ENCODE measurements around the gene GNAT1. TPM values are rescaled to one million over a fixed set of nuclear protein-coding genes. Genes with fewer than 3 reads are reported as not detected.
"Not testable (repeated sequence)": the region's sequence is repeated elsewhere in the genome, so short reads cannot be mapped to it uniquely, and the experiment has no call there.

The GNAT1 gene
- total RNA-seq, 1 donor from 2014 or later: not detected

GRCh38 chr3:50210510-50211367 lies 19.3 kb downstream of the GNAT1 start:
- no peak for ATAC-seq
- intact Hi-C loops (cut with DNase I): no loop called here

DNA sequence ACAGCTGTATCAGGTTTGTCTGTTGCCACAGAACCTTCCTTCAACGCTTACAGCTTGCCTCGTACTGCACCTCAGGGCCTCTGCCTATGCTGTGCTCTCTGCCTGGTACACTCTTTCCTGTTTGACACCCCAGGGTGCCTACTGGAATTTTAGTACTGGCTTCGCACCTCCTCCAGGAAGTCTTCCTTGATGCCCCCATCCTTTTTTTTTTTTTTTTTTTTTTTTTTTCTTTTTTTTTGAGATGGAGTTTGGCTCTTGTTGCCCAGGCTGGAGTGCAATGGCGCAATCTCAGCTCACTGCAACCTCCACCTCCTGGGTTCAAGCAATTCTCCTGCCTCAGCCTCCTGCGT lies 19.9 kb downstream of the GNAT1 start:
- DNase-seq (ENCODE audit: missing footprints); intact Hi-C loops (cut with DNase I); ATAC-seq: not testable (repeated sequence)

More at GRCh38 chr3:50210510-50211367, 19.3 kb downstream of the GNAT1 start:
- DNase-seq (ENCODE audit: missing footprints): no peak

DNA sequence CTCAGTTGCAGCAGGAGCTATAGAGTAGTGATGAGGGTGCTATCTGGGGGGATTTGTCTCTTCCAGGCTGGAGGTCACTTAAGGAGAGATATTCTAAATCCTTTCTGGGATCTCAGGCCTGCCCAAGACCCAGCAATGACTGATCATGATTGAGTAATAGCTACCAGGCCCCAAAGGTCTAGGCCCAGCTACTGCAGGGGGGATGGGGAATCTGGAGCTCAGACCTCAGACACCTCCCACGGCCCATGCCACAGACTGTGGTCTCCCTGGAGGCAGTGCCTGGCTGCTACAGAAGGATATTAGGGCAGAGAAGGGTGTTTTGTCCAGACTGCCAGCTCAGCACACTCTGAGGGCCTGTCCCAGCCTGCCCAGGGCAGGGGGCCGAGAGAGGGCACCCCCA lies 20.5 kb downstream of the GNAT1 start:
- intact Hi-C loops (cut with DNase I): no loop called here
- ATAC-seq (no peak), DNase-seq (ENCODE audit: missing footprints) (no peak)

DNA sequence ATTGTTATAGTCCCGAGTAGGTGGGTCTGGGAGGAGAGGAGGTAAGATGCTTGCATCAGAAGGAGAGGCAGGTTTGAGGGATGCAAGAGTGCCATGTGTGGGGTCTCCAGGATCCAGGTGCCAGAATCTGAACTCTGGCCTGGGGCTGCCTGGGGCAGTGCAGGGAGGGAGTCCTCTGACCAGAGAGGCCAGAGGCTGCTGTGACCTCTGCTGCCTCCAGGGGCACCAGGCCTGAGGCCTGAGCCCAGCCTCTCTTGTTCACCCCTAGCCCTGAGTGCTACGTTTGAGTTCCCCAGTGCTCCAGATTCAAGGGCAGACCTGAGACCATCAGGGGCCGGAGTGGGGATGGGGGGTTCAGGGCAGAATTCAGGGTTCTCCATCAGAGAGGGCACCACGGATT lies 21.1 kb downstream of the GNAT1 start:
- ATAC-seq: no peak
- DNase-seq (ENCODE audit: missing footprints): no peak
- intact Hi-C loops (cut with DNase I): no loop called here

- intact Hi-C loops (cut with DNase I): no loop called here
- ATAC-seq (no peak), DNase-seq (ENCODE audit: missing footprints) (no peak)
Measured at GRCh38 chr3:50212971-50213370, 21.6 kb downstream of the GNAT1 start.

DNA sequence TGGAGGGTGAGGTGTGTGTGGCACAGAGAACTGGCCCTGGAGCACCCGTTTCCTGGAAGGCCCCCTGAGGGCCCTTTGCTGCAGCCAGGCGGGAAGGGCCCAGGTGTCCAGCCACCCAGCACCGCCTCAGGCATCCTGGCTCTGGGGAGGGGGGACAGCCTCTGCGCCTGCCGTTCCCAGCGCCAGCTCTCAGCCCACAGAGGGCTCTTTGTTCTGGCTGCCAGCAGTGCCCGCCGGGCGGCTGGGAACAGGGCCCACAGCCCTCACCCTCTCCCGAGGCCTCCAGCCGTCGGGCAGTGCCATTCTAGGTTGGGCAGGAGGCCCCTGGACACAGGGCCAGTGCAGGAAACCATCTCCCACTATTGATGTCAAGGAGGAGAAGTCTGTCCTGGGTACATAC lies 22.0 kb downstream of the GNAT1 start:
- ATAC-seq (no peak), DNase-seq (ENCODE audit: missing footprints) (no peak)
- intact Hi-C loops (cut with DNase I): no loop called here

- no peak for DNase-seq (ENCODE audit: missing footprints)
- intact Hi-C loops (cut with DNase I): no loop called here
- ATAC-seq: no peak
Measured at GRCh38 chr3:50214824-50215223, 23.4 kb downstream of the GNAT1 start.

DNA sequence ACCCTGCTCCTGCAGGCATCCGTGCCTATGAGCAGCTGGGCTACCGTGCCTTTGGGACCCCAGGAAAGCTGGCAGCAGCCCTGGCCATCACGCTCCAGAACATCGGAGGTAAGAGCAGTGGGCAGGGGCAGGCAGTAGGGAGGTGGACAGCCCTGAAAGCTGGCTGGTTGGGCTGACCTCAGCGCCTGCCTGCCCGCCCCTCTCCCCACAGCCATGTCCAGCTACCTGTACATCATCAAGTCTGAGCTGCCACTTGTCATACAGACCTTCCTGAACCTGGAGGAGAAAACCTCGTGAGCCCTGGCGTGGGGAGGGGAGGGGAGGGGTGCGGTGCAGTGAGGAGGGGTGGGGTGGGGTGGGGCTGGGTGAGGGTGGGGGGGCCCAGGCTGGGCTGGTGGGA lies 24.1 kb downstream of the GNAT1 start:
- intact Hi-C loops (cut with DNase I): no loop called here
- ATAC-seq (no peak), DNase-seq (ENCODE audit: missing footprints) (no peak)

DNA sequence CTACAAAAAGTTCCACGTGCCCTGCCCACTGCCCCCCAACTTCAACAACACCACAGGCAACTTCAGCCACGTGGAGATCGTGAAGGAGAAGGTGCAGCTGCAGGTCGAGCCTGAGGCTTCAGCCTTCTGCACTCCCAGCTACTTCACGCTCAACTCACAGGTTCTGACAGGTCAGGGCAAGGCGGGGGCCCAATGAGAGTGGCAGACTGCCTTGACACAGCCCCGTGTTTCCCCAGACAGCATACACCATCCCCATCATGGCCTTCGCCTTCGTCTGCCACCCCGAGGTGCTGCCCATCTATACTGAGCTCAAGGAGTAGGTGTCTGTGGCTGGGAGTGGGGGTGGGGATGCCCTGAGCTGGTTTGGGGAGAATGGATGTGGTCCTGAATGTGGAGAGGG lies 26.3 kb downstream of the GNAT1 start:
- DNase-seq (ENCODE audit: missing footprints) (no peak), ATAC-seq (no peak)
- intact Hi-C loops (cut with DNase I): no loop called here

DNA sequence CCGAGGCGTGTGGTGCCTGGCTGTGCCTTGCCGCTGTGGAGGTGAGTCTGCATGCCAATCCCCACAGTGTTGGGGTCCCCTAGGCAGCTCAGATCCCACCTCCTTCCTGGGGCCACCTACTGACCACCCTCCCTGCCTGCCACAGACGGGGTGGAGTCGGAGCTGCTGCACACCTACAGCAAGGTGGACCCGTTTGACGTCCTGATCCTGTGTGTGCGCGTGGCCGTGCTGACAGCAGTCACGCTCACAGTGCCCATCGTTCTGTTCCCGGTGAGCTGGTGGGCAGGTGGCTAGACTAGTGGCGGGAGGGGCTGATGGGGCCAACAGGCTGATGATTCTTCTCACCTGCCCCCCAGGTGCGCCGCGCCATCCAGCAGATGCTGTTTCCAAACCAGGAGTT lies 27.0 kb downstream of the GNAT1 start:
- no peak for DNase-seq (ENCODE audit: missing footprints)
- ATAC-seq: no peak
- intact Hi-C loops (cut with DNase I): no loop called here

GRCh38 chr3:50219285-50219684 lies 27.9 kb downstream of the GNAT1 start:
- ATAC-seq (no peak), DNase-seq (ENCODE audit: missing footprints) (no peak)
- intact Hi-C loops (cut with DNase I): no loop called here

DNA sequence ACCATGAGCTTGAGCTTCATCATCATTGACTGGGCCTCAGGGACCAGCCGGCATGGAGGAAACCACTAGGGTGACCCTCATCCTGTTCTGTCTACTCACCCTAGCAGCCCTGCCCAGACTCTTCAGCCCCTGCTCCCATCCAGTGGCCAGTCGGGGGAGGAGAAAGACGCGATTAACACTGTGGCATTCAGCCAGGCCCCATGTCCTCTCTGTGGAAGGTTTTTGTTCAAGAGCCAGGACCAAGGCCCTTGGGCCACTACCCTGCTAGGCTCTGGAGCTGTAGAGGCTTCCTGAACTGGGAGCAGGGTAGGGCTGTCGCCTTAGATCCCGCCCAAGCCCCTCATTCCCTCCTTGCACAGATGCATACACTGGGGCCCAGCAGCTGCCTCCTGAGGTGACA lies 28.7 kb downstream of the GNAT1 start:
- intact Hi-C loops (cut with DNase I): no loop called here
- DNase-seq (ENCODE audit: missing footprints) (no peak), ATAC-seq (peak; percentile 28)

DNA sequence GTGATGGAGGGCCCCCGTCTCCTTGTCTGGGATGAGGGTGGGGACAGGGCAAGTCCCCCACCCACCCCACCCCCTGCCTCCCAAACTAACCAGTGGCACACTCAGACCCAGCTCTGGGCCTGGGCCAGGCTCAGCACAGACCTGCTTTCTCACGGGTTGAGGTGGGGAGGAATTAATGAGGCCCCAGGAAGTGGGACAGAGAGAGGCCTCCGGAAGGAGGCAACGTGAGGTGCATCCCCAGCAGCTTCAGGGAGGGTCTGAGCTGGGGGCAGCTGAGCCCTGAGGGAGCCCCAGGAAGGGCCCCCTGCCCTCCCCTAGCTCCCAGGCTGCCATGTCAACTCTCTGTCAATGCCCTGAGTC lies 29.6 kb downstream of the GNAT1 start:
- intact Hi-C loops (cut with DNase I): no loop called here
- DNase-seq (ENCODE audit: missing footprints): no peak
- ATAC-seq: no peak

- intact Hi-C loops (cut with DNase I): no loop called here
- ATAC-seq (no peak), DNase-seq (ENCODE audit: missing footprints) (no peak)
Measured at GRCh38 chr3:50221411-50222168, 30.2 kb downstream of the GNAT1 start.

GRCh38 chr3:50222169-50222528 lies 30.7 kb downstream of the GNAT1 start:
- DNase-seq (ENCODE audit: missing footprints): no peak
- no peak for ATAC-seq
- intact Hi-C loops (cut with DNase I): no loop called here

- intact Hi-C loops (cut with DNase I): loop anchor here (2.0 kb wide), 1 partner anchor 104 kb away; no protein-coding TSS in a partner anchor
- ATAC-seq (no peak), DNase-seq (ENCODE audit: missing footprints) (no peak)
Measured at GRCh38 chr3:50224639-50225038, 33.2 kb downstream of the GNAT1 start.

GRCh38 chr3:50226888-50227389 lies 35.5 kb downstream of the GNAT1 start:
- intact Hi-C loops (cut with DNase I): loop anchor here (1.0 kb wide), 3 partner anchors 19 to 46 kb away; no protein-coding TSS in a partner anchor
- peak; percentile 16 for ATAC-seq
- DNase-seq (ENCODE audit: missing footprints): peak; percentile 82

DNA sequence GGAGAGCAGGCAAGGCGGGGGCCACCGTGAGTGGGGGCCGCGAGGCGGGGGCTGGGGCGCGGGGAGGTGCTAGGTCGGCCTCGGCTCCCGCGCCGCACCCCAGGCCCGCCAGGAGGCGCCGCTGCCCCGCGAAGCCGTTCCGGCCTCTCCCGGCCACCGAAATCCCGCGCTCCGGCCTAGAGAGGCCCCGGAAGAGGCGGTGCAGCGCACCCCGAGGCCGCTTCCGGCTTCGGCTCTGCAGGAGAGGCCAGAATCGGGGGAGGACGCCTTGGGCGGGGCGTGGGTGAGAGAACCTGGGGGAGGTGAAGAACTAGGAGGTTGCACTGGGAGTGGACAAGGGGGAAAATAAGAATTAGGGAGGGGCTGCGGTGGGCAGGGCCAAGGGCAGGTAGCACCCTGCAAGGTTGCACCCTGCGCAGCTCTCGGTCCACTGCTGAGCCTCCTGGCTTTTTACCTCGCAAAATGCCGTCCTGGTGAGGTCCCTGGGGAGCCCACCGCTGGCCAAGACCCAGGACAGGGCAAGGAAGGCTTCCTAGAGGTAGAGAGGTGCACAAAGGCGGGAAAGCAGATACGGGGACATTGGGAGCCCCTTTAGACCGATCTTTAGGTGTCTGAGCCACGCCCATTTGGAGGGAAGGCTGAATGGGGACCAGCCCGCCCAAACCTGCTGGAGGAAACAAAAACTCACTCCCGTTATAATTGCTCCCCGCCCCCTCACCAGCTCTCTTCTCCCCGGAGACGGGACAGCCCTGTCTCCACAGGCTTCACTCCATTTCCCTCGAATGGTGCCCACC lies 36.2 kb downstream of the GNAT1 start:
- peak; percentile 97 for DNase-seq (ENCODE audit: missing footprints)
- ATAC-seq: peak; percentile 94
- intact Hi-C loops (cut with DNase I): loop anchor here (1.0 kb wide), 2 partner anchors 19 to 46 kb away; no protein-coding TSS in a partner anchor

- ATAC-seq; DNase-seq (ENCODE audit: missing footprints); intact Hi-C loops (cut with DNase I): not testable (repeated sequence)
Measured at GRCh38 chr3:50228184-50228763, 36.9 kb downstream of the GNAT1 start.

Data from Right ventricle myocardium inferior (tissue), 1 donor.